Measurements from ENCODE around the gene CFAP45. TPM values are rescaled to one million over a fixed set of nuclear protein-coding genes. Genes with fewer than 3 reads are reported as not detected.
A peak's percentile ranks its signal among the peaks of the same experiment; 100 is the strongest.

The CFAP45 gene
- total RNA-seq, 1 donor from 2014 or later: not detected

DNA sequence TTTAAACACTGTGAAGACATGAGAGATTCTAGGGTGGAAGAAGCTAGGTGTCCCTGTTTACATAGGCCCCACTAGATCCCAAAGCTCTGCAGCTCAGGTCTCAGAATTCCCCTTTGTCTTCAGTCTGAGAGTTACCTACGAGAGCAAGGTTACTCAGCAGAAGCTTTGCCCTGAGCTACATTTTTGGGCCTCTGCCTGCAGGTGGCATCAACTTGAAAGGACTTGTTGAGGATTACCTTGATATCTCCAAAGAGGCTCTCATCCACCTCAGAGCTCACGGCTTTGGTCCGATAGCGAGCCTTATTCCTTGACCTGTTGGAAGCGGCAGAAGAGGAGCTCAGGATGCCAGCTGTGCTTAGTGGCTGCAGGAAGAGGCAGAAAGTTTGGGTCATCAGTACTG lies 7.0 kb downstream of the CFAP45 start:
- H3K9me3 Mint-ChIP-seq: no peaks in the 10 kb centered on the region
- H3K36me3 Mint-ChIP-seq (ENCODE audit: low read depth): no peaks in the 10 kb centered on the region
- peaks cover 9% of the 10 kb centered on the region for H3K4me1 Mint-ChIP-seq
- TF ChIP-seq, protein P1, sequence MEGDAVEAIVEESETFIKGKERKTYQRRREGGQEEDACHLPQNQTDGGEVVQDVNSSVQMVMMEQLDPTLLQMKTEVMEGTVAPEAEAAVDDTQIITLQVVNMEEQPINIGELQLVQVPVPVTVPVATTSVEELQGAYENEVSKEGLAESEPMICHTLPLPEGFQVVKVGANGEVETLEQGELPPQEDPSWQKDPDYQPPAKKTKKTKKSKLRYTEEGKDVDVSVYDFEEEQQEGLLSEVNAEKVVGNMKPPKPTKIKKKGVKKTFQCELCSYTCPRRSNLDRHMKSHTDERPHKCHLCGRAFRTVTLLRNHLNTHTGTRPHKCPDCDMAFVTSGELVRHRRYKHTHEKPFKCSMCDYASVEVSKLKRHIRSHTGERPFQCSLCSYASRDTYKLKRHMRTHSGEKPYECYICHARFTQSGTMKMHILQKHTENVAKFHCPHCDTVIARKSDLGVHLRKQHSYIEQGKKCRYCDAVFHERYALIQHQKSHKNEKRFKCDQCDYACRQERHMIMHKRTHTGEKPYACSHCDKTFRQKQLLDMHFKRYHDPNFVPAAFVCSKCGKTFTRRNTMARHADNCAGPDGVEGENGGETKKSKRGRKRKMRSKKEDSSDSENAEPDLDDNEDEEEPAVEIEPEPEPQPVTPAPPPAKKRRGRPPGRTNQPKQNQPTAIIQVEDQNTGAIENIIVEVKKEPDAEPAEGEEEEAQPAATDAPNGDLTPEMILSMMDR (conservative IDR thresholded peaks at IDR 0.05): no peak
- H3K4me3 Mint-ChIP-seq: no peak overlapping the region
- peaks cover 39% of the 10 kb centered on the region for H3K27me3 Mint-ChIP-seq (ENCODE audit: low read depth)
- no peak overlapping the region for H3K27ac Mint-ChIP-seq (ENCODE audit: unreplicated experiment)
- no peak for DNase-seq (ENCODE audit: low read depth, low spot score)

DNA sequence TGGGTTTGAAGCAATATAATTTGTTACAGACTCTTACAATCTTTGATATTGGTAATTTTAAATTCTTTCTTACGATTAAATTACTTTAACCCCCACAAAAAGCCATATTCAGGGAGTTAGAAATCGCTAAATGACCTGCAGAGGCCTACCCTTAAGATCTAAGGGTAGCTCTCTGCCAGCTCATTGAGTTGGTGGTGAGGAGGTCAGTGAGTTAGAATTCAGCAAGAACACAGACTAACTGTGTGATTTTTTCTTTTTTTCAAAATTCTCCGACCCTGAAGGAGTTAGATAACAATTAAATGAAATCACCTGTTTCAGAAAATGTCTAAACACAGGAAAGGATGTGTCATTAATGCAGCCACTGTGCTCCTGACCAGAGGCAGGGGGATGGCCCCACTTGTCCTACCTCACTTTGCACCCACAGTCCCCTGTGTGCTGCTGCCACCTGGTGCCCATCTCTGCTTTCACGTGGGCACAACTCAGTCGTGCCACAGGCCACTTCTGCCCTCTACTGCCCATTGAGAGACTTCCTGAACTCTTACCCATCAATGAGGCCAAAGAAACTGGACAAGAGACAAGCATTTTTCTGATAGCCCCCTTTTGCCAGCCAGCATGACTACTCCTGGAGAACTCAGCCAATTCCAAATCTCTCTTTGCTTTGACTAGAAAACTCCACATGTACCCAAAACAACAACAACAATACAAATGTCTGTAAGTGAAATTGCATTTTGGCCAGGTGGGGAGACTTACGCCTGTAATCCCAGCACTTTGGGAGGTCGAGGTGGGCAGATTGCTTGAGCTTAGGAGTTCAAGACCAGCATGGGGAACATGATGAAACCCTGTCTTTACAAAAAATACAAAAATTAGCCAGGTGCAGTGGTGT lies 8.4 kb downstream of the CFAP45 start:
- DNase-seq (ENCODE audit: low read depth, low spot score): peak; percentile 28
- no peaks in the 10 kb centered on the region for H3K36me3 Mint-ChIP-seq (ENCODE audit: low read depth)
- H3K4me1 Mint-ChIP-seq: peaks cover 9% of the 10 kb centered on the region
- TF ChIP-seq, protein P1 (conservative IDR thresholded peaks at IDR 0.05): peak; percentile 75
- no peak overlapping the region for H3K4me3 Mint-ChIP-seq
- H3K27ac Mint-ChIP-seq (ENCODE audit: unreplicated experiment): no peak overlapping the region
- H3K9me3 Mint-ChIP-seq: no peaks in the 10 kb centered on the region
- H3K27me3 Mint-ChIP-seq (ENCODE audit: low read depth): peaks cover 36% of the 10 kb centered on the region

DNA sequence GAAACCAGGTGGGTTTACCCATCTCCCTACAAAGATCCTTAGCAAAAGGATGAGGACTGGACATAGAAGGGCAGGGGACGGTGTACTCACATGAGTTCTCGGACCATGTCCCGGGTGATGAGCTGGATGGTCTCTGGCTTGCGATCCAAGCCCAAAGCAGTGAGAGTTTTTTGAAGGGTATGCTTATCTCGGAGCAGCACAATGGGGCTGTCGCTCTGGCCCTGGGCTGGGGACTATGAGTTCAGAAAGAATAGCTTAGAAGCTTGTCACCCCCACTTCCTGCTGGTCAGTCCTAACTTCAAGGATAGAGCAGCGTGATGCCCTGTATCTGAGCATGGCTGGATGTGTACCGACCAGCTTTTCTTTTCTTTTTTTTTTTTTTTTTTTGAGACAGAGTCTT lies 9.6 kb downstream of the CFAP45 start:
- Mint-ChIP-seq H3K36me3 (ENCODE audit: low read depth) (no peaks in the 10 kb centered on the region), H3K9me3 (no peaks in the 10 kb centered on the region), H3K4me1 (peaks cover 9% of the 10 kb centered on the region), H3K27me3 (ENCODE audit: low read depth) (peaks cover 35% of the 10 kb centered on the region), H3K27ac (ENCODE audit: unreplicated experiment) (no peak overlapping the region), H3K4me3 (no peak overlapping the region)
- DNase-seq (ENCODE audit: low read depth, low spot score): no peak
- TF ChIP-seq, protein P1 (conservative IDR thresholded peaks at IDR 0.05): no peak

DNA sequence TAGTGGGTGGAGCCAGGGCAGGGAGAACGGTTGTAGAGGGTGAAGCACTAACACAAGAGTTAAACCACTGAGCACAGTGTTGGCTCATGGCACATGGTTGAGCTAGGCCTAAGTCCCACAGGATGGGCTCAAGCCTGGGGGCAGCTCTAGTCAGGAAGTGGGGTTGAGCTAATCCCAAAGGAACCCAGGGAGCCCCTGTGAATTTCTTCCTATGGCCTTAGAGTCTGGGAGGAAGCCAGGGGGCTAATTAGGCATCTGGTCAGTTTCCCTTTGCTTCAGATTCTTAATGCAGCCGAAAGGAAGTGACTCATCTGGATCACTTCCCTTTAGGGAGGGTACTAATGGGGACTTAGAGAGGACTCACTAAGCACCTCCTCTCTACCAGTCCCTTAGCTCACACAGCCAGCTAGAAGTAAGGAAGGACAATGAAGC lies 10.1 kb downstream of the CFAP45 start:
- H3K27me3 Mint-ChIP-seq (ENCODE audit: low read depth): peaks cover 33% of the 10 kb centered on the region
- H3K36me3 Mint-ChIP-seq (ENCODE audit: low read depth): no peaks in the 10 kb centered on the region
- TF ChIP-seq, protein P1 (conservative IDR thresholded peaks at IDR 0.05): no peak
- no peak for DNase-seq (ENCODE audit: low read depth, low spot score)
- H3K27ac Mint-ChIP-seq (ENCODE audit: unreplicated experiment): no peak overlapping the region
- no peak overlapping the region for H3K4me3 Mint-ChIP-seq
- no peaks in the 10 kb centered on the region for H3K9me3 Mint-ChIP-seq
- peaks cover 9% of the 10 kb centered on the region for H3K4me1 Mint-ChIP-seq

DNA sequence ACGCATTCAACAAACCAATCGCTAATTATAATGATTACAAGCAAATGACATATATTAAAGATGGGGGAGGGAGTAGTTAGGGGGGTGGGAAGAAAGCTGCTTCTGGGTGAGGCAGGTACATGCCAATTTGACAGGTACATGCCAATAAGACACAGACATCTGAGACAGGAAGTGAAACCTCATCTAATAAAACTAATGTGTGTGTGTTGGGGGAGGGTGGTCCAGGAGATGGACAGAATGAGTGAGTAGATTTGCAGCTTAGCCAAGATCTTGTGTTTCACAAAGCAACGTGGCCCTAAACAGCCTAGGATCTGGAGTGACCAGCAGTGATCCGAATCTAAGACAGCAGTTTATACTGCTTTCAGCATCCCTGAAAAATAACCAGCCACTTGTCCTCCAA lies 10.8 kb downstream of the CFAP45 start:
- no peaks in the 10 kb centered on the region for H3K9me3 Mint-ChIP-seq
- H3K27me3 Mint-ChIP-seq (ENCODE audit: low read depth): peaks cover 33% of the 10 kb centered on the region
- H3K4me3 Mint-ChIP-seq: no peak overlapping the region
- no peaks in the 10 kb centered on the region for H3K36me3 Mint-ChIP-seq (ENCODE audit: low read depth)
- peaks cover 9% of the 10 kb centered on the region for H3K4me1 Mint-ChIP-seq
- no peak overlapping the region for H3K27ac Mint-ChIP-seq (ENCODE audit: unreplicated experiment)
- TF ChIP-seq, protein P1 (conservative IDR thresholded peaks at IDR 0.05): no peak
- DNase-seq (ENCODE audit: low read depth, low spot score): no peak
